ENCODE results near the gene SMYD3. TPM values are rescaled to one million over a fixed set of nuclear protein-coding genes. Genes with fewer than 3 reads are reported as not detected.

SMYD3 gene
- total RNA-seq, 3 donors from 2014 or later = 16.8 to 28.8 (median 19.5) TPM

GRCh38 chr1:246005067-246005466 is 502.0 kb downstream of the SMYD3 start:
- Histone ChIP-seq H3K27ac (no peak overlapping the region), H3K4me1 (no peaks in the 10 kb centered on the region), H3K9me3 (no peaks in the 10 kb centered on the region), H3K4me3 (no peak overlapping the region), H3K27me3 (no peaks in the 10 kb centered on the region), H3K36me3 (no peaks in the 10 kb centered on the region)
- no peak for DNase-seq (ENCODE audit: low spot score in 2 of 2)
- TF ChIP-seq CTCF (IDR thresholded peaks at IDR 0.05) (no peak), POLR2AphosphoS5 (IDR thresholded peaks at IDR 0.05) (no peak), POLR2A (IDR thresholded peaks at IDR 0.05) (no peak)
- intact Hi-C loops (cut with DNase I; ENCODE audit: low total_unique reads) = no loop called here

DNA sequence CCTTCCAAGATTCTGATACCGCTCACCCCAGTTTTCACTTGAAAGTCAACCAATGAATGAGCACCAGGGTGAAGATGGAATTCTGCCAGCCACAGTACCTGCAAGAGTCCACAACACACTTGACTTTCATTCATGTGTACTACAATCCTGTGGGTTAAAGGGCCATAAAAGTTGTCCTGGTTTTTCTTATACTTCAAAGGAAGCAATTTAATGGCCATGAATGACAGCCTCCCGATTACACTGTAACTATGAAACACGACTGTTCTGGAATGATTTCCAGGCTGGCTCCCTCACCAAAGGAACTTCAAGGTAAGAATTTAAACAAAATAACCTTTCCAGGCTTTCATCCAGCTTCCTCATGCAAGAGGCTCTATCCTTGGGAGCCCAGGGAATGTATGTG is 502.8 kb downstream of the SMYD3 start:
- Histone ChIP-seq H3K4me1 (no peaks in the 10 kb centered on the region), H3K27ac (no peak overlapping the region), H3K4me3 (no peak overlapping the region), H3K27me3 (no peaks in the 10 kb centered on the region), H3K9me3 (no peaks in the 10 kb centered on the region), H3K36me3 (no peaks in the 10 kb centered on the region)
- no peak for DNase-seq (ENCODE audit: low spot score in 2 of 2)
- intact Hi-C loops (cut with DNase I; ENCODE audit: low total_unique reads) = no loop called here
- TF ChIP-seq POLR2AphosphoS5 (IDR thresholded peaks at IDR 0.05) (no peak), CTCF (IDR thresholded peaks at IDR 0.05) (no peak), POLR2A (IDR thresholded peaks at IDR 0.05) (no peak)

DNA sequence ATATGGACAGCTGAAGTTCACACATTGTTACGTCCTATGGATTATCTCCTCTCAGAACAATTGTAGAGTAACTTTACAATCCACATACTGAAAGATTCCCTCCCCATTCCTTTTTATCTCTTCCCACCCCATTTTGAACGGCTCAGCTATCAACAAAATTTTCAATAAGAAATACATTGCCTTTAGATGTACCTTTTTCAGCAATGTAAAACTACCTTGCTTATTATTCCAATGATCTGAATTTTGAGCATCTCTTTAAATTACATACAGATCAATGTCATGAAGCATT is 503.7 kb downstream of the SMYD3 start:
- TF ChIP-seq POLR2A (IDR thresholded peaks at IDR 0.05) (no peak), CTCF (IDR thresholded peaks at IDR 0.05) (no peak), POLR2AphosphoS5 (IDR thresholded peaks at IDR 0.05) (no peak)
- Histone ChIP-seq H3K4me1 (no peaks in the 10 kb centered on the region), H3K4me3 (no peak overlapping the region), H3K36me3 (no peaks in the 10 kb centered on the region), H3K27me3 (no peaks in the 10 kb centered on the region), H3K27ac (no peak overlapping the region), H3K9me3 (no peaks in the 10 kb centered on the region)
- DNase-seq (ENCODE audit: low spot score in 2 of 2) = no peak
- intact Hi-C loops (cut with DNase I; ENCODE audit: low total_unique reads) = no loop called here

- no peaks in the 10 kb centered on the region for H3K27me3 ChIP-seq
- H3K4me1 ChIP-seq = no peaks in the 10 kb centered on the region
- intact Hi-C loops (cut with DNase I; ENCODE audit: low total_unique reads) = no loop called here
- H3K4me3 ChIP-seq = no peak overlapping the region
- no peak overlapping the region for H3K27ac ChIP-seq
- no peaks in the 10 kb centered on the region for H3K36me3 ChIP-seq
- peak; percentile 77 to 91 for DNase-seq (ENCODE audit: low spot score in 2 of 2)
- H3K9me3 ChIP-seq = no peaks in the 10 kb centered on the region
- TF ChIP-seq POLR2AphosphoS5 (IDR thresholded peaks at IDR 0.05) = peak in 1 of 3 donors; percentile 28
- no peak for TF ChIP-seq POLR2A (IDR thresholded peaks at IDR 0.05)
- peak; percentile 69 to 84 (median 81) for TF ChIP-seq CTCF (IDR thresholded peaks at IDR 0.05)
These were observed 504.2 kb downstream of the SMYD3 start for GRCh38 chr1:246002725-246003441.

DNA sequence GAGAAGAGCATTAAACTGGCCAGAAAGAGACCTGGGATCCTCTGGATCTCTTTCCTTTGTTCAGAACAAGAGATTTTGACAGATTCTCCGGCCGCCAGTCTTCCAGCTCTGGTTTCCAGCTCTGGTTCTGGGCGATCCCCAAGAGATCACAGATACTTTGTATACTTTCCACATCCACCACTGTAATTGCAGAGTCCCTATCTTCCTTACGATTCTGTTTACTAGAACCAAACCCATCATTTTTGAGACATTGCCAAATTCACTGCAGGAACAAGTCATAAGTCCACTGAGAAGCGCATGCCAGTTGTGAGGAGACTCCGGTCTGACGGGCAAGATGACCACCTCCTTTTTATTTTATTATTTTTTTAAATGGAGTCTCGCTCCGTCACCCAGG is 505.2 kb downstream of the SMYD3 start:
- no peak for DNase-seq (ENCODE audit: low spot score in 2 of 2)
- no peaks in the 10 kb centered on the region for H3K4me1 ChIP-seq
- no peaks in the 10 kb centered on the region for H3K36me3 ChIP-seq
- no peak overlapping the region for H3K27ac ChIP-seq
- no peaks in the 10 kb centered on the region for H3K27me3 ChIP-seq
- H3K4me3 ChIP-seq = no peak overlapping the region
- no peak for TF ChIP-seq CTCF (IDR thresholded peaks at IDR 0.05)
- intact Hi-C loops (cut with DNase I; ENCODE audit: low total_unique reads) = loop anchor here (2.0 kb wide), 1 partner anchor 851 kb away; no protein-coding TSS in a partner anchor
- no peaks in the 10 kb centered on the region for H3K9me3 ChIP-seq
